Glutamatergic neuron (in vitro differentiated cells): ENCODE data around the gene ADGRB3. TPM values are rescaled to one million over a fixed set of nuclear protein-coding genes. Genes with fewer than 3 reads are reported as not detected.

Experiments
- DNase-seq: peaks from one replicate; pipeline ENCODE4 v3.0.0; 2022
- H3K27ac Mint-ChIP-seq: one replicate; pipeline ENCODE4 v1.8.0; 2020; ENCODE audit warnings: mild to moderate bottlenecking, mixed read lengths, inconsistent platforms; ENCODE audit not compliant: unreplicated experiment
- H3K27me3 Mint-ChIP-seq: one replicate; pipeline ENCODE4 v1.8.0; 2020; ENCODE audit warnings: mild to moderate bottlenecking, moderate library complexity, mixed read lengths, inconsistent platforms; ENCODE audit not compliant: unreplicated experiment
- H3K36me3 Mint-ChIP-seq: one replicate; pipeline ENCODE4 v1.8.0; 2020; ENCODE audit warnings: mild to moderate bottlenecking, mixed read lengths, inconsistent platforms; ENCODE audit not compliant: unreplicated experiment
- H3K4me1 Mint-ChIP-seq: one replicate; pipeline ENCODE4 v1.8.0; 2020; ENCODE audit warnings: mild to moderate bottlenecking, low read depth, mixed read lengths, inconsistent platforms; ENCODE audit not compliant: unreplicated experiment
- H3K4me3 Mint-ChIP-seq: one replicate; pipeline ENCODE4 v1.8.0; 2020; ENCODE audit warnings: mild to moderate bottlenecking, mixed read lengths, inconsistent platforms; ENCODE audit not compliant: unreplicated experiment
- H3K9me3 Mint-ChIP-seq: one replicate; pipeline ENCODE4 v1.8.0; 2020; ENCODE audit warnings: mild to moderate bottlenecking, moderate library complexity, mixed read lengths, inconsistent platforms; ENCODE audit not compliant: unreplicated experiment
- CTCF ChIP-seq: fragments of 200-600 bp; sonication (generic); IDR thresholded peaks from one replicate; pipeline ENCODE4 v1.5.0; 2021; ENCODE audit not compliant: partially characterized antibody, unreplicated experiment
- total RNA-seq: library from RNA; stranded (reverse); fragmentation: NEBNext Ultra II Directional; extraction: Animal tissue kit (Norgen Biotek cat#: 25700); gene quantifications from one replicate; pipeline ENCODE4 v1.2.1, GENCODE V29; 2021; ENCODE audit not compliant: unreplicated experiment

ADGRB3 gene
- total RNA-seq, 1 donor from 2014 or later = 7.3 TPM

DNA sequence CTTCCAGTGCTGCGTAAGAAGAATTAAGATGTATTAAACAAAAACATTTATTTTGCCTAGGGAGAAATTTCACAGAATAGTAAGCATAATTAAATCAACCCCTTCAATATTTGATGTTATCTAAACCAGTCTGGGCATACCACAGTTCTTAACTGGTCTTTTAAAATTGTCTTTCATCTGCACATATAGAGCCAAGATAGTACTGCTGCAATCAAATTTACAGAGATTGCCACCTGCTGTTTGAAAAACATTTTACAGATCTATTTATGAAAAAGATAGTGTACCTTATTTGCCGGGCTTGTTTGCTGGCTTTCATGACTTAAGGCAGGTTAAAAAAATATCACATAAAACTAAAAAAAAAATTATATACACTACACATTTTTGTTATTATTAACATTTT lies 323.2 kb downstream of the ADGRB3 start:
- no peak for TF ChIP-seq CTCF
- Mint-ChIP-seq H3K9me3 (no peaks in the 10 kb centered on the region), H3K4me3 (no peak overlapping the region), H3K27me3 (no peaks in the 10 kb centered on the region), H3K27ac (no peak overlapping the region), H3K36me3 (no peaks in the 10 kb centered on the region), H3K4me1 (no peaks in the 10 kb centered on the region)
- DNase-seq = no peak

- peak; percentile 92 for TF ChIP-seq CTCF
- Mint-ChIP-seq H3K9me3 (no peaks in the 10 kb centered on the region), H3K27ac (no peak overlapping the region), H3K4me1 (no peaks in the 10 kb centered on the region), H3K36me3 (no peaks in the 10 kb centered on the region), H3K4me3 (no peak overlapping the region), H3K27me3 (no peaks in the 10 kb centered on the region)
- DNase-seq = peak; percentile 61
These were observed 332.6 kb downstream of the ADGRB3 start for GRCh38 chr6:68967549-68968300.

GRCh38 chr6:68968301-68968649 lies 333.2 kb downstream of the ADGRB3 start:
- TF ChIP-seq CTCF = no peak
- Mint-ChIP-seq H3K36me3 (no peaks in the 10 kb centered on the region), H3K4me1 (no peaks in the 10 kb centered on the region), H3K4me3 (no peak overlapping the region), H3K9me3 (no peaks in the 10 kb centered on the region), H3K27ac (no peak overlapping the region), H3K27me3 (no peaks in the 10 kb centered on the region)
- no peak for DNase-seq

DNA sequence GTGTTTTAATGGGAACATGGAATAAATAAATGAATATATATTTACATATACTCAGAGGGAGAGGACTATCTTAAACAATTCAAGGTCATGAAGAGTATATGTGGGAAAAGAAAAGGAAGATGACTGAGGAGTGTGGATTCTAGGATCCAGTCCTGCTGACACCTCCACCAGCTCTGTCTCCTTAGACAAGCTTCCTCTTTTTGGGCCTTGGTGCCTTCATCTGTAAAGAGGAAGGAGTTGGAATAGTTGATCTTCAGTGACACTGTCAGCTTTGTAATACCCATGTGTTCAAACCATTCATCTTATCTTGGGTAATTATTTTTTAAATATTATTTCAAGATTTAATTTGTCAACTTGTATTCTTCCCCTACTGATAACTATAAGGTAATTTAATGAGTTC lies 338.0 kb downstream of the ADGRB3 start:
- H3K4me1 Mint-ChIP-seq = no peaks in the 10 kb centered on the region
- no peak for TF ChIP-seq CTCF
- no peak overlapping the region for H3K27ac Mint-ChIP-seq
- no peaks in the 10 kb centered on the region for H3K9me3 Mint-ChIP-seq
- no peak overlapping the region for H3K4me3 Mint-ChIP-seq
- H3K27me3 Mint-ChIP-seq = no peaks in the 10 kb centered on the region
- DNase-seq = no peak
- no peaks in the 10 kb centered on the region for H3K36me3 Mint-ChIP-seq

DNA sequence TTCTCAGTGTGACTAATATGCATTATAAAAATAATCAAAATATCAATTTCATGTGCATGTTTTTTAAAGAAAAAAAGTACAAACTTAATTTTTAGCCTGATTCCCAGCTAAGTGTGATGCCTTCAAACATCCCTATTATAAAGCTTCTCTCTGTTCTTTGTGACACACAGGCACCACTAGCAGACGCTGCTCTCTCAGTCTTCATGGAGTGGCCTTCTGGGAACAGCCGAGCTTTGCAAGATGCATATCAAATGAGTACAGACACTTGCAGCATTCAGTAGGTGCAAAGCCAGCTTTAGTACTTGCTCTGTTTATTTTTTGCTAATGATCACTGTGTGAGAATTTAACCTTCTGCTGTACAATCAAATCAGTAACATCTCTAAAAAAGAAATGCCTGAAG lies 340.0 kb downstream of the ADGRB3 start:
- no peaks in the 10 kb centered on the region for H3K9me3 Mint-ChIP-seq
- H3K4me1 Mint-ChIP-seq = no peaks in the 10 kb centered on the region
- H3K36me3 Mint-ChIP-seq = no peaks in the 10 kb centered on the region
- no peak overlapping the region for H3K4me3 Mint-ChIP-seq
- peak; percentile 38 for DNase-seq
- no peak for TF ChIP-seq CTCF
- H3K27me3 Mint-ChIP-seq = no peaks in the 10 kb centered on the region
- no peak overlapping the region for H3K27ac Mint-ChIP-seq
